ENCODE measurements around the gene DGKB.

- TF ChIP-seq CTCF (IDR thresholded peaks at IDR 0.05) (no peak), POLR2A (IDR thresholded peaks at IDR 0.05) (no peak)
Measured at GRCh38 chr7:14374336-14374735, 528.2 kb downstream of the DGKB start.
